Measurements from ENCODE around the gene UBXN1.

DNA sequence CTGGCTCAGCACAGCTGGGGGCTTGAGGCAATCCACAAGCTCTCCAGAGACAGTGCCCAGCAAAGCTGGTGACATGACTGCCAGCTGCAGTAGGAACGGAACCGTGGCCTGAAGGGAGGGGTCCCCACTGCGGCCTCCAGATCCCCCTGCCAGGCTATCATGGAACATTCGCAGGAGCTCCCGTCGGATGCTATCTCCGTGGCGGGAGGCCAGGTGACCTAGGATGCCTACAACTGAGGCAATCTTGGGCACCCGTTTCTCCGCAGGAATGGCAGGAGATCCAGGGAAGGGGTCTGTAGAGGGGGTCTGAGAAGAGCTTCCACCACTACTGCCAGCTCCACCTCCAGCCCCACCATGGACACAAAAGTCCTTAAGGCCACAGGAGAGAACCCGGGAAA is 29.9 kb downstream of the UBXN1 start:
- TF ChIP-seq, protein P1, sequence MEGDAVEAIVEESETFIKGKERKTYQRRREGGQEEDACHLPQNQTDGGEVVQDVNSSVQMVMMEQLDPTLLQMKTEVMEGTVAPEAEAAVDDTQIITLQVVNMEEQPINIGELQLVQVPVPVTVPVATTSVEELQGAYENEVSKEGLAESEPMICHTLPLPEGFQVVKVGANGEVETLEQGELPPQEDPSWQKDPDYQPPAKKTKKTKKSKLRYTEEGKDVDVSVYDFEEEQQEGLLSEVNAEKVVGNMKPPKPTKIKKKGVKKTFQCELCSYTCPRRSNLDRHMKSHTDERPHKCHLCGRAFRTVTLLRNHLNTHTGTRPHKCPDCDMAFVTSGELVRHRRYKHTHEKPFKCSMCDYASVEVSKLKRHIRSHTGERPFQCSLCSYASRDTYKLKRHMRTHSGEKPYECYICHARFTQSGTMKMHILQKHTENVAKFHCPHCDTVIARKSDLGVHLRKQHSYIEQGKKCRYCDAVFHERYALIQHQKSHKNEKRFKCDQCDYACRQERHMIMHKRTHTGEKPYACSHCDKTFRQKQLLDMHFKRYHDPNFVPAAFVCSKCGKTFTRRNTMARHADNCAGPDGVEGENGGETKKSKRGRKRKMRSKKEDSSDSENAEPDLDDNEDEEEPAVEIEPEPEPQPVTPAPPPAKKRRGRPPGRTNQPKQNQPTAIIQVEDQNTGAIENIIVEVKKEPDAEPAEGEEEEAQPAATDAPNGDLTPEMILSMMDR (IDR thresholded peaks at IDR 0.05) = no peak
- TF ChIP-seq ZNF263 (CRISPR knock-in tag; IDR thresholded peaks at IDR 0.05; ENCODE audit: low read depth) (no peak), CREB1 (CRISPR knock-in tag; IDR thresholded peaks at IDR 0.05) (no peak), ETV6 (CRISPR knock-in tag; IDR thresholded peaks at IDR 0.05) (no peak), FOXP1 (CRISPR knock-in tag; IDR thresholded peaks at IDR 0.05; ENCODE audit: borderline replicate concordance) (no peak), NFYB (CRISPR knock-in tag; conservative IDR thresholded peaks at IDR 0.05; ENCODE audit: low read depth) (no peak), ZBTB21 (CRISPR knock-in tag; IDR thresholded peaks at IDR 0.05; ENCODE audit: borderline replicate concordance) (no peak), JUN (CRISPR knock-in tag; IDR thresholded peaks at IDR 0.05) (no peak), FOXJ3 (CRISPR knock-in tag; IDR thresholded peaks at IDR 0.05; ENCODE audit: borderline replicate concordance) (no peak)
- TF ChIP-seq, protein P2, sequence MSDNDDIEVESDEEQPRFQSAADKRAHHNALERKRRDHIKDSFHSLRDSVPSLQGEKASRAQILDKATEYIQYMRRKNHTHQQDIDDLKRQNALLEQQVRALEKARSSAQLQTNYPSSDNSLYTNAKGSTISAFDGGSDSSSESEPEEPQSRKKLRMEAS (CRISPR knock-in tag; IDR thresholded peaks at IDR 0.05) = no peak
- TF ChIP-seq, protein P3, sequence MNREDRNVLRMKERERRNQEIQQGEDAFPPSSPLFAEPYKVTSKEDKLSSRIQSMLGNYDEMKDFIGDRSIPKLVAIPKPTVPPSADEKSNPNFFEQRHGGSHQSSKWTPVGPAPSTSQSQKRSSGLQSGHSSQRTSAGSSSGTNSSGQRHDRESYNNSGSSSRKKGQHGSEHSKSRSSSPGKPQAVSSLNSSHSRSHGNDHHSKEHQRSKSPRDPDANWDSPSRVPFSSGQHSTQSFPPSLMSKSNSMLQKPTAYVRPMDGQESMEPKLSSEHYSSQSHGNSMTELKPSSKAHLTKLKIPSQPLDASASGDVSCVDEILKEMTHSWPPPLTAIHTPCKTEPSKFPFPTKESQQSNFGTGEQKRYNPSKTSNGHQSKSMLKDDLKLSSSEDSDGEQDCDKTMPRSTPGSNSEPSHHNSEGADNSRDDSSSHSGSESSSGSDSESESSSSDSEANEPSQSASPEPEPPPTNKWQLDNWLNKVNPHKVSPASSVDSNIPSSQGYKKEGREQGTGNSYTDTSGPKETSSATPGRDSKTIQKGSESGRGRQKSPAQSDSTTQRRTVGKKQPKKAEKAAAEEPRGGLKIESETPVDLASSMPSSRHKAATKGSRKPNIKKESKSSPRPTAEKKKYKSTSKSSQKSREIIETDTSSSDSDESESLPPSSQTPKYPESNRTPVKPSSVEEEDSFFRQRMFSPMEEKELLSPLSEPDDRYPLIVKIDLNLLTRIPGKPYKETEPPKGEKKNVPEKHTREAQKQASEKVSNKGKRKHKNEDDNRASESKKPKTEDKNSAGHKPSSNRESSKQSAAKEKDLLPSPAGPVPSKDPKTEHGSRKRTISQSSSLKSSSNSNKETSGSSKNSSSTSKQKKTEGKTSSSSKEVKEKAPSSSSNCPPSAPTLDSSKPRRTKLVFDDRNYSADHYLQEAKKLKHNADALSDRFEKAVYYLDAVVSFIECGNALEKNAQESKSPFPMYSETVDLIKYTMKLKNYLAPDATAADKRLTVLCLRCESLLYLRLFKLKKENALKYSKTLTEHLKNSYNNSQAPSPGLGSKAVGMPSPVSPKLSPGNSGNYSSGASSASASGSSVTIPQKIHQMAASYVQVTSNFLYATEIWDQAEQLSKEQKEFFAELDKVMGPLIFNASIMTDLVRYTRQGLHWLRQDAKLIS (CRISPR knock-in tag; IDR thresholded peaks at IDR 0.05; ENCODE audit: borderline replicate concordance) = no peak
- TF ChIP-seq, protein P4, sequence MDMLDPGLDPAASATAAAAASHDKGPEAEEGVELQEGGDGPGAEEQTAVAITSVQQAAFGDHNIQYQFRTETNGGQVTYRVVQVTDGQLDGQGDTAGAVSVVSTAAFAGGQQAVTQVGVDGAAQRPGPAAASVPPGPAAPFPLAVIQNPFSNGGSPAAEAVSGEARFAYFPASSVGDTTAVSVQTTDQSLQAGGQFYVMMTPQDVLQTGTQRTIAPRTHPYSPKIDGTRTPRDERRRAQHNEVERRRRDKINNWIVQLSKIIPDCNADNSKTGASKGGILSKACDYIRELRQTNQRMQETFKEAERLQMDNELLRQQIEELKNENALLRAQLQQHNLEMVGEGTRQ (CRISPR knock-in tag; IDR thresholded peaks at IDR 0.05) = no peak
- TF ChIP-seq, protein P5, sequence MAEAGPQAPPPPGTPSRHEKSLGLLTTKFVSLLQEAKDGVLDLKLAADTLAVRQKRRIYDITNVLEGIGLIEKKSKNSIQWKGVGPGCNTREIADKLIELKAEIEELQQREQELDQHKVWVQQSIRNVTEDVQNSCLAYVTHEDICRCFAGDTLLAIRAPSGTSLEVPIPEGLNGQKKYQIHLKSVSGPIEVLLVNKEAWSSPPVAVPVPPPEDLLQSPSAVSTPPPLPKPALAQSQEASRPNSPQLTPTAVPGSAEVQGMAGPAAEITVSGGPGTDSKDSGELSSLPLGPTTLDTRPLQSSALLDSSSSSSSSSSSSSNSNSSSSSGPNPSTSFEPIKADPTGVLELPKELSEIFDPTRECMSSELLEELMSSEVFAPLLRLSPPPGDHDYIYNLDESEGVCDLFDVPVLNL (CRISPR knock-in tag; IDR thresholded peaks at IDR 0.05; ENCODE audit: borderline replicate concordance, low read depth) = no peak
